Activated effector memory CD4-positive, alpha-beta T cell treated with anti-CD3 and anti-CD28 coated beads, Interleukin-2, amount 50 U/mL, for 16 hours (primary cell): ENCODE measurements around the gene SEMA4C.
"Not testable (repeated sequence)": the region's sequence is repeated elsewhere in the genome, so short reads cannot be mapped to it uniquely, and the experiment has no call there.

Experiments used
- DNase-seq: peaks from one replicate; pipeline ENCODE4 v3.0.0-alpha.2; 2020

The SEMA4C gene

DNA sequence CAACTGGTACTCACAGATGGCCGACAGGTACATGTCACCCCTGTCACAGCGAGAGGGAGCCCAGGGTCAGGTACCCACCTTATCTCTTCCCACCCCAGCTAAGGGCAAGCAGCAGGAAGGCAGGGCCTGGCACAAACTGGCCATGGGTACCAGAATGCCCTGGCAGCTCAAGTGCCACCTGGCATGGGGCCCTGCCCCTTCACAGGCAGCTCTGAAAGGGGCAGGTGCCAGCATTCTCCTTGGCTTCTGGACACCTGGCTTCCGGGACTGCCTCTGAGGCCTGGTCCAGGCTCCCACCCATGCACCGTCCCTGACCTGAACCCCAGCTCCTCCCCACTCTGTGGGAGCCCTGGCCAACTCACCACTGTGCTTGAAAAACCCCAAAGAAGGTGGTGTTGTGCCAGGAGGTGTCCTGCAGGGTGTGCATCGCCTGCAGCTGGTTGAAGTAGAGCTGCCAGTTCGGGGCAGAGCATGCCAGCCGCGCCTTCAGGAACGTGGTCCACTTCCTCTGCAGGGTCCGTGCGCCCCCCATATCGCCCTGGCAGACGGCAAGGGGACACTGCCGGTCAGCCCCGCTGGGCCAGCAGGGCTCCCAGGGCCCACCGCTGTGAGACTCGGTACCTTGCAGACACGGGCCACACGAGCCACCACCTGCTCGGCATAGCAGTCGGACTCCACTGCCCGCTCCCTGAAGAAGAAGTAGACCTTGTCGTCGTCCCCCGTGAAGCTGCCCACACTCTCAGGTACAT, 5.4 kb downstream of the SEMA4C start:
- no peak for DNase-seq

DNA sequence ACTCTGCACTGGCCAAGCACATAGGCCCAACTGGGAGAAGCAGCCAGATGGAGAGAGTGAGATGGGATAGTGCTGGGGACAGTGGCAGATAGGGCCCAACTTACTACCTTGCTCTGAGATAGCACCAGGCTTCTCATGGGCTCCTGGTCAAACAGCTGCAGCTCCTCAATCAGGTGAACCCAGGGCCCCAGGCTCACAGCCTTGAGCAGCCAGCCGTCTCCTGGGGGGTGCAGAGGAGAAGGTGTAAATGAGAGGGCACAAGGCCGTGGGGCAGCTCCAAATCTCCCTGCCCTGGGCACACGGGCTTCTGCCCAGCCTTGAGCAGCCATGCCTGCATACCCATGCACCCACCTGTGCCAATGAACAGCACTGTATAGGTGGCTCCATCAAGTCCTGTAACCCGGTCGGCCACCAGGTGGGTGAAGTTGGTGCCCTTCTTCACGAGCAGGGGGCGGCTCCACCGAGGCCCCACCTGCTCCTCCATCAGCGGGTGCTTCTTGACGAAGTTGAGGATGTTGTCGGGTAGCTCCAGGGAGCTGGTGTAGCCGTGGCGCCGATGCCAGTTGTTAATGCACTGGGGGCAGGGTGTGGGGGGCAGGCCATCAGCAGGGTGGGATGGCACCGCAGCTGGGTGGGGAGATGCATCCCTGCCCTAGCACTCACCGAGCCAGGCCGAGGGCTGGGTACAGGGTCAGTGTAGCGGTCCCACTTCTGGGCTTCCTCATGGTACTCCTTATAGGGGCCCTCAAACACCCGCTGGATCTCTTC, 6.1 kb downstream of the SEMA4C start:
- no peak for DNase-seq

DNA sequence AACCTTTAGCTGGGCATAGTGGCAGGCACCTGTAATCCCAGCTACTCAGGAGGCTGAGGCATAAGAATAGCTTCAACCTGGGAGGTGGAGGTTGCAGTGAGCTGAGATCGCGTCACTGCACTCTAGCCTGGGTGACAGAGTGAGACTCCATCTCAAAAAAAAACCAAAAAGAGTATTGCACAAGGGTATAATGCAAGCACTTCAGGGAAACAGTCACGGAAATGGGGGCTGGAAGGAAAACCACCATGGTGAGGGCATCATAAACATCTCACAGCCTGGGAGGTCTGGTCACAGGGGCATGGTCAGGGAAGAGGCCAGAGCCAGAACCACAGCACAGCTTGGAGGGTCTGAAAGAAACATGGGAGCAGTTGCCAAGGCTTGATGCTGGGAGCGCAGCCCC, 6.8 kb downstream of the SEMA4C start:
- DNase-seq = not testable (repeated sequence)

DNA sequence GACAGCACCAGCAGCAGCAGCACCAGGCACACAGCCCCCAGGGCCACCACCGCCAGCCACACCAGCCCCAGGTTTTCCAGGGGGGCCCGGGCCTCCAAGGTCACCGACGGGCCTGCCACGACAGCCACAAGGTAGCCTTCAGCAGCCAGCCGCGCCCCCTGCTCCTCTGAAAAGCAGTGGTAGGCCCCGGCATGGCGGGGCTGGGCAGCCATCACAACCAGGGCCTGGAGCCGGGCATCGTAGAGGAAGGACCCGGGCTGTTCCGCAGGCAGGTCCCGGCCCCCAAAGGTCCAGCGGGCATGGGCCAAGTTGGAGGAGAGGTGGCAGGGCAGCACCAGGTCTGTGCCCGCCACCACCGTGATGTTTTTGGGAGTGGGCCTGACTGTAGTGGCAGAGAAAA, 8.8 kb downstream of the SEMA4C start:
- no peak for DNase-seq

DNA sequence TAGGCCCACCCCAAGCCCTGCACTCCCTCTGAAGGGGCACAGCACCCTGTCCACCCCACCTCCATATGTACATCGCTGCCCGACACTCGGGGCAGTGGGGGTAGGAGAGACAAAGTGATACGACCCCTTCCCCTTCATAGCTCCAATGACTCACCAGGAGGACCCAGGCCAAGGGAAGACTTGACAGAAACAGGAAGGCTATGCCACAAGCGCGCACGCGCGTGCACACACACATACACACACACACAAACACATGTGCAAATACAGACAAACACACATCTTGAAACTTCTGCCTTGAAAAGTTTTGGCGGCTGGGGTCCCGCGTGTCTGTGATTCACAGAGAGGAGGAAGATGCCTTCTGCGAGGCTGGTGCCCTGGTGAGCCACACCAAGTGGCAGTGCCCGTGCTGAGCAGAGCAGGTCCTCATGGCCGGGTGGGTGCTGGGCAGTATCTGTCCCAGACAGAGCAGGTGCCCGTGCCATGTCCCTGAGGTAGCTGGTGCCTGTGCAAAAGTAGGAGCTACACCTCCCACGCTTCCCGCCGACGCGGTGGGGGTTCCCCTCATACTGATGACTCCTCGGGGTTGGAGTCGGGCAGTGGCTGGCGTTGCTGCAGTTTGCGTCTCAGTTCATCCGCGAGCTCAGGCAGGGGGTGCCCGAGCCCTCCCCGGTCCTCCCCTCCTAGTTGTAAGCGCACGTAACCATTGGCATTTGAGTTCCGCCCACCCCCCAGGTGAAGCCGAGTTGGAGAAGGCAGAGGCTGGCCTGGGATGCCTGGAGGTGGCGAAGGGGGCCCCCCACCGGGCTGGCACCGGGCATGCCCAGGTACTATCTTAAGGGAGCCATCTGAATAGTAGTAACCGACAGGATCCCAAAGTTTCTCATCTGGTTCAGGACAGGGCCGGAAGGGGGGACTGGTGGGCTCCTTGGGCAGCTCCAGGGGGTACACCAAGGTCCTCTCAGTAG, 9.5 kb downstream of the SEMA4C start:
- DNase-seq = peak; percentile 84

DNA sequence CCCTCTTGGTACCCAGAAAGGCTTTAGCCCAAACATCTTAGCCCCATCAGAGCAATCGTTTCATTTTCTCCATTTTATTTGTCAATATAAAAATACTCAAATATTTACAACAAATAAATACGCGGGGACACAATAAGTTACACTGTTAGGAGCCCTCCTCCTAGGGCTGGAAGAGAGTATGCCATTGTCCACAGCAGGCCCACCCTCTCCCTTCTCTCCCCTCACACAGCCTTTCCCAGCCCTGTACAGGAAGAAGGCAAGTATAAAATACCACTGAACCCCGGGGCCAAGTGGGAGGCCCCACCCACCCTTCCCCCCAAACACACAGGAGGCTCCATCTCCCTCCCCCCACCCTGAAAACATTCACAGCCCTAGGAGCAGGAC, 10.2 kb downstream of the SEMA4C start:
- no peak for DNase-seq

DNA sequence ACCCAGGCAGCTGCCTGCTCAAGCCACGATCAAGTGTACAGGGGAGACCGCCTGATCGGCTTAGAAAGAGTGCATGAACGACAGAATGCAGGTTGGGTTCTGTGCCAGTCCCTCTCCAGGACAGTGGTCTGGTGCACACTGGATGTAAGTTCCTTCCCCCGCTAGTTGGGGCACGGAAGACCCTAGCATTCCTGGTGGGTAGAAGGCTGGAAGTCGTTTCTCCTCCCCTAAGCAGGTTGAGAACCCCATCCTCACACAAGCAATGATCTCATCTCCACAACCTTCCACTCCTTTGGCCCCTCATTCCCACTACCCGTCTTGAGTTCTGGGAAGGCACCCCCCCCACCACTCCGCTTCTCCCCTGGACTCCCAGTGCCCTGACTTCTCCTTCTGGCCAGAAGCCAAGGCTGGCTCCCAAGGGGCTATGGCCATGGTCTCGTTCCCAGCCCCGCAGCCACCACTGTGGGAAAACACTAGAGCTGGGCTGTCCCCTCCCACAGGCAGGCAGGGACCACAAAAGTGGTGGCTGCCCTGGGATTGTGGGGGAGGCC, 10.7 kb downstream of the SEMA4C start:
- no peak for DNase-seq

DNA sequence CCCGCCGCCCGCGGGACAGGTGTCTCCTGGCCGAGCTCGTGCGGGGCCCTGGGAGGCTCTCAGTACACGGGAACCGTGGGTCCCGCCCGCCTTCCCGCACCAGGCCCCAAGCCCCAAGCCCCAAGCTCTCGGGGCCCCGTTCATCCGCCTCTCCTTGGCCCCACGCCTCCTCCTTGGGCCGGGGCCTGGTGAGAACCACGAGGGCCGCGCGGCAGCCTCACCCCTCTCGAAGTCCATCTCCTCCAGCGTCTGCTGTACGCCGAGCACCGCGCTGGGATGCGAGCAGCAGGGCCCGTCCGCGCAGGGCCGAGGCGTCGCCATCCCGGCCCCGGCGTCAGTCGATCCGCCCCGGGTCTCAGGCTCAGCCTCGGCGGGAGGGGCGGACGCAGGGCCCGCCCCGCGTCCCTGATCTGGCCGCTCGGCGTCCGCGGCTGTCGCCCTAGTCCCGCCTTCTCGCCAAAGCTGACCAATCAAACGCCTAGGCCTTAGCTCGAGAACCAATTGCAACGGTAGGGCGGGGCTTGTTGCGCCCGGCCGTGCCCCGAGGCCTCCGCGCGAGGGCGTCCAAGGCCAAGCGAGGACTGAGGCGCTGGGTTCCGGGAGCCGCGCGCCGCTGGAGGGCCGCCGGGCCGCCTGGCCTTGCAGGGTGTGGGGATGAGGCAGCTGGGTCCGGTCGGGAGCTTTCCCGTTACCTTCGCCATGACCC, 12.1 kb downstream of the SEMA4C start, which contains the start of gene ANKRD39:
Gene ANKRD39, minus strand, starts transcription at position 350 of the 706 bp plus-strand sequence. Its CDS starts 29 bp downstream, at position 321.
- DNase-seq = peak; percentile 99

DNA sequence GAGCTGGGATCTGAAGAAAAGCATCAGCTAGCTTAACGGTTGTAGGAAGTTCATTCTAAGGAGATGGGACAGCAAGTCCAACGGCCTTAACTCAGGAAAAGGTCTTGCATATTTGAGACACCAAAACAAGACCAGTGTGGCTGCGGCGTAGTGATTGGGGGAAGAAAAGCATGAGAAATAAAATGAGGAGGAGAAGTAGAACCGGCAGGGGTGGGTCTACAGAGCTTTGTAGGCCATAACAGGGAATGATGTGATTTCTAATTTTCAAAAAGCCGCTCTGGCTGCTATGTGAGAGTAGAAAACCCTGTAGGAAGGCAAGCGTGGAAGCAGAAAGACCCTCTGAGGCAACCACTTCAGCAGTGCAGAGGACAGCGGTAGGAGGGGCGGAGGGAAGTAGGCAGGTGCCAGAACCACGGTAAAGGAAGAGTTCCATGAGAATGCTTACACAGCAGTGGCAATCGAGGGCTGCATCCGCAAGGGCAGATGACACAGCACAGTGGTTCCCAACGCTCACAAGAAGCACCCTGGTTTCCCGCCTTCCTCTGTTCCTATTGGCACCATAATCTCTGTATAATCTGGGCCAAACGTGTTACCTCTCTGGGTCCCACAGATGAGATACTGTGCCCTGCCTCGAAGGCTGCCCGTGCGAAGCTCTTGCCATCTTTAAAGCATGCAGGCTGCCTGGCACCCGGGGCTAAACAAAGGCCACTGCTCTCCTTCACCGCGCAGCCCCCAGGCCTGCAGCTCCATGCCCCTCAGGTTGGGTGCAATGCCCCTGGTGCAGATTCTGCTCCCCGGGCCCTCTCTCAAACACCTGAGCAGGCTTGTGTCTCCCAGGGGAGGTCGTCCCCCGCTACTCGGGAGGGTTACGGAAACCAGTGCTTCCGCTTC, 12.9 kb downstream of the SEMA4C start:
- peak; percentile 75 for DNase-seq

DNA sequence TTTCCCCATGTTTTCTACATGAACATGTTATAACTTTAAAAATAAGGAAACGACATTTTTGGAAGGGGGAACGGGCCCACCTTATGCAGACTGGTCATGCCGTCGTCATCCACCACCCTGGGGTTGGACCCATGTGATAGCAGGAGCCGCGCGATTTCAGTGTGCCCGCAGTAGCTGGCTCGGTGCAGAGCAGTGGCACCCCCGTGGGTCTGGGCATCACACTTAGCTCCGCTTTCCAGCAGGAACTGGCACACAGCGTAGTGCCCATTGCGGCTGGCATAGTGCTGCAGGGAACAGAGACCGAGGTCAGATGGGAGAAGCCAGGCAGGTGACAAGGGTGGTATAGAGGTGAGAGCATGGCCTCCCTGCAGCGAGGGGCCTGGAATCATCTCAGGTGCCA, 16.6 kb downstream of the SEMA4C start:
- no peak for DNase-seq

DNA sequence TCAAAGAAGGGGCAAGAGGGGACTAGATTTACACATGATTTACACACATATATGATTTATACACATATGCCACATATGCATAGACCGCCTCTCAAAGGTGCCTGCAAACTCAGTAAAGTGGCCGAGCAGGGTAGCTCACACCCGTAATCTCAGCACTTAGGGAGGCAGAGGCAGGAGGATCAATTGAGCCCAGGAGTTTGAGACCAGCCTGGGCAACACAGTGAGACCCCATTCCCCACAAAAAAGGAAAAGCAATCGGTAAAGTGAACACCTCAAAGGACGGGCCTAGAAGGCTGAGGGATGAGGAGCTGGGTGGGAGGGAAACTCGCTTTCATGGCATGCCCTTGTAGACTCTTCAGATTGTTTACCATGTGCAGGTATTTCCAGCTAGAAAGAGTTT, 17.2 kb downstream of the SEMA4C start:
- DNase-seq = no peak

DNA sequence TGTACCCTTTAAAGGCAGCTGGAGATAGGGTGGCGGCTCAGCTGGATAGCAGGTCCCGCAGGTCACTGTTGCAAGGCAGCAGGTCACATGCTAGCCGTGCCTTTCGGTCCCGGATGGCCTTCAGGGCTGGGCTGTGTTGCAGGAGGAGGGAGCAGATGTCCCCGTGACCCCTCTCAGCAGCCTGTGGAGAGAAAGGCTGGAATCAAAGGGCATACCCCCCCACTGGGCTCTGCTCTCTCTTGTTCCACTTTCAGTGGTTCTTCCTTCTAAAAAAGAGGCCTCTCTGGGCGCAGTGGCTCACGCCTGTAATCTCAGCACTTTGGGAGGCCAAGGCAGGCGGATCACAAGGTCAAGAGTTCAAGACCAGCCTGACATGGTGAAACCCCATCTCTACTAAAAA, 21.6 kb downstream of the SEMA4C start:
- no peak for DNase-seq

DNA sequence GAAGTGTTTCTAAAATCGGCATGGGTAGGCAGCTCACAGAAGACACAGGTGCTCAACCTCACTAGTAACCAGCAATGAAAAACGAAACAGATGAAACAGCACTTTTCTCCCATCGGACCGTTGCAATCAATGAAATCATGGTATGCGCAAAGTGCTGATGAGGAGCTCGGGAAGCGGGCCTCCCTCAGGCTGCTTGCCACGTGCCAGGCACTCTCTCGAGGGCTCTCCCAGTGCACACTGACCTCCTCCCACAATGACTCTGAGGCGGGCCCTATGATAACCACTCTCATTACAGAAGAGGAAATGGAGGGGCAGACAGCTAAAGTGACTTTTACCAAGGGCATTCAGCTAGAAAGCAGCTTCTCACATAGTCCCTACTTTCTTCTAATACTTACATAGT, 22.3 kb downstream of the SEMA4C start:
- no peak for DNase-seq

DNA sequence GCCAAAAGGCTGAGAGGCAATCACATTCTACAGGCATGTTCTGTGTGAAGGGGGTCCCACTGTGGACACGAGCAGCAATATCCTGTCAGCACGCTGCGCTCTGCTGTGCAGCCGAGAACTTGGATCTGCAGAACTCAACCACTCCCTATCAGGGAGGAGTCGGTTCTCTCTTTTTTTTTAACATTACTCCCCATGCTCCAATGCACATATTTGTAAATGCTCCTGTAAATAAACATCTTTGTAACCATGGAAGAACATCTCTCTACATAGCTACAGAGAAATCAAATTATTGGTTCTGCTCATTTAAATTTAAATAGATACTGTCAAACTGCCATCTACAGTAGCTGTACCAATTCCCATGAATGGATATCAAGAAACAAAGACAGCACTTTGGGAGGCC, 23.1 kb downstream of the SEMA4C start:
- DNase-seq = no peak

DNA sequence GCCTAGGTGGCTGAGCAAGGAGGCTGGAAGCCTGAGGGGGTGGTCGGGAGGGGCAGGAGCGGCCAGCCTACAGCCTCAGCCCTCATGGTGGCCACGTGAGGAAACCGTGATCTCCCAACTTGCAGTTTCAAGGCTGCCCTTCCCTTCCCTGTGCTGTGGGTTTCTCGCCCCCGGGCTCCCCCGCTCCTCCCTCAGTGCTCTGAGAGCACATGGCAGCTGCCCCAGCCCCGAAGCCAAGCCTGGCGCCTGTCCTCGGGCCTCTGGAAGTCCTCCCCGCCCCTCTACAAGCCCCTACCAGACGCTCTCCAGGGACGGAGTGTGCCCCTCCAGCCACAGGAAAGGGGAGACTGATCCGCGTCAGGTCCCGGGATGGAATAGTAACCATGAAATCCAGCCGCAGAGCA, 25.5 kb downstream of the SEMA4C start:
- no peak for DNase-seq

DNA sequence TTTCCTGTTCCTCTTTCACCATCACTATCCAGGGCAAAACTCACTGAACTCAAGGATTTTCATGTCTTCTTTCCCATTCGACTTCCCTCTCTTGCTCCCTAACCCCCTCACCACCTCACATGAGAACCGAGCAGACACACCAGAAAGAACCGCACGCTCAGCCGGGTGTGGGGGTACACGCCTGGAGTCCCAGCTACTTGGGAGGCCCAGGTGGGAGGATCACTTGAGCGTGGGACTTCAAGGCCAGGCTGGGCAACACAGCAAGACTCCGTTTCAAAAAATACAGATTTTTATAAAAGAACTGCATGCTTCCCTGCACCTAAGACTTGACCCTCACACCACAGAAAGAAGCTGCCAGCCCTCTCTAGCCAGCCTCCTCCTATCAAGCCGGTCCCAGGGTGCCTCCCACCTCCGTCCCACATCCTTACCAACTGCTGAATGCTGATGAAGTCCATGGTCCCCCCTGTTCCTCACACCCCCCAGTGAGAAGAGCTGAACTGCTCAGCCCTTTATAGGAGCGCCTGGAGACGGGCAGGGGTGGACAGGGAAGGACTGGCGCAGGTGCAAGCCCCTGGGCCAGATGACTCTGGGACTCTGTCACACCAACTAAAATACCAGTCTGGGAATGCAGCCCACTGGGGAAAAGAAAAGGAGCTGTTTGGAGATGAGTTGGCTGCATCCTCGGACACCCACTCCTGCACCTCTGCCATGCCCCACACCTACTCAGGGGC, 26.2 kb downstream of the SEMA4C start, which contains the start of gene ANKRD23:
Gene ANKRD23, minus strand, starts transcription at position 484 of the 731 bp plus-strand sequence. Its CDS starts 29 bp downstream, at position 455.
- no peak for DNase-seq

DNA sequence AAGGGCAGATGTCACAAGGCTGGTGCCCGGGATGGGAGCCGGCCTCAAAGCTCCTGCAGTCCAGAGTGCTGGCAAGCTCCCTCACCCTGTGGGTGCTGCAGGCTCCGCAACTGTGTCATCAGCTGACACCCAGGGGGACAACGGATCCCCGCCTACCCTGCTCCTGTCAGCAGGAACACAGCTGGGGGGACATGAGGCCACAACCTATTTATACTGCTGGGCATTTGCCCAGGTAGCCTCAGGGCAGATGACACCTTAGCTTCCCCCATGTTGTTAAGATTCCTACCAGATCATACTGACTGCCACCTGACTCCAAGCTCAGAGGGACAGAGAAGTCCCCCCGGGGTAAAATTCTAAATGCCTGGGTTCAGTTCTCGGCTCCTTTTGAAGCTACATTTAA, 27.3 kb downstream of the SEMA4C start:
- no peak for DNase-seq

DNA sequence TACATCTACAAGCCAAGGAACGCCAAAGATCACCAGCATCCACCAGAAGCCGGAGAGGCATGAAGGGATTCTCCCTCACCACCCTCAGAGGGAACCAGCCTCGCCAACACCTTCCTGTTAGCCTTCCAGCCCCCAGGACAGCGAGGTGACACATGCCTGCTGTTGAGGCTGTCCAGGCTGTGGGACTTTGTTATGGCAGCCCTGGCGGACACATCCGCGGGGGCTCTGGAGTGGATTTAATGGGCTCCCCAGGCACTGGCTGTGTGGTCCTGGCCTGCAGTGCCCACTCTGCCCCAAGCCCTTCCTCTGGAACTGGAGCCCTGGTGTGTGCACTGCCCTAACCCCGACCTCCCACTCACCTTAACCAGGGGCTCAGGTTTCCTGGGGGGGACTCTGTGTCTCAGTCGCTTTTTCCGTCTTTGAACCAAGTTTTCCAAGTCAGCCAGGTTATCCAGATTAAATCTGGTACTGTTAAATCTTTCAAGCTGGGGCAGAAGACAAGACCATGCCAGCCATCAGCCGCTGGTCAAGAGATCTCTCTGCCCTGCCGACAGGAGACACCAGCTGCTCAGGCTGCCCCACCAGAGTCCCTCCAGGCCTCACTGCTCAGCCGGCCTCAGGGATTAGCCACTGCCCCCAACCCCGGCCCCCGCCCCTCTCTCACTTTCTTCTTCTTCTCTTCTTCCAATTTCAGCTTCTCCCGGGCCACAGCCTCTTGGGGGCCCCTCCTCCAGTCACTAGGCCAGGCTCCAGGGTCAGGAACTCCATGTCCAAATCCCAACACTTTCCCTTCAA, 28.0 kb downstream of the SEMA4C start:
- no peak for DNase-seq
